NCI-H1436 (cell line): ENCODE results near the gene KRT222.

Experiments
- DNase-seq: peaks from one replicate; lab custom pipeline; 2025; lab: John Stamatoyannopoulos, UW

The KRT222 gene

GRCh38 chr17:40658396-40658795, 6.6 kb downstream of the KRT222 start:
- DNase-seq: no peak

- no peak for DNase-seq
These were observed 13.0 kb downstream of the KRT222 start for GRCh38 chr17:40651939-40652338.

DNA sequence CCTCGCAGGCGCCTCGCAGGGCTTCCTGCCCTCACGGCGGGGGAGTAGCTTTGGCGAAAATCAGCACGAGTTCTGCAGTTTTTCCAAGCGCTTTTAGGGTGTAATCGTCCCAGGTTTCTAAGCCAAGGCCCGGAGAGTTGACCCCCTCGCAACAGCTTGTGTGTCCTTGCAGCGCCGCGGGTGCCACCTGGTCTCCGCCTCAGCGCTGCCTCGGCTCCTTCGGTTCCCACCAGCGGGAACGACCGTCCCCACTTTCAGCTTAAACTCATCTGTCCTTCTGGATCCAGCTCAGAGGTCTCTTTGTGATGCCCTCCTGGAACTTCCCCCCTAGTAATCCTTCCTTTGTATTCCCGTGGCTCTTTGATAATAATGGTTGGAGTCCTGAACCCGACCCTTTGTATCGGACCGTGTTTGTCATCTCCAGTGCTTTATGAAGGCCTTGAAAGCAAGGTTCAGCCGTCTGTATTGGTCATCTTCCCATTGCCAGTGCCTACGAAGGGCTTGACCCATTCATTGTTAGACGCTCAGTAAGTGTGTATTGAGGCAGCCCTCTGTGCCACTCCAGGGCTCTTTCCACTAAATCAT, 16.5 kb downstream of the KRT222 start:
- DNase-seq: no peak

DNA sequence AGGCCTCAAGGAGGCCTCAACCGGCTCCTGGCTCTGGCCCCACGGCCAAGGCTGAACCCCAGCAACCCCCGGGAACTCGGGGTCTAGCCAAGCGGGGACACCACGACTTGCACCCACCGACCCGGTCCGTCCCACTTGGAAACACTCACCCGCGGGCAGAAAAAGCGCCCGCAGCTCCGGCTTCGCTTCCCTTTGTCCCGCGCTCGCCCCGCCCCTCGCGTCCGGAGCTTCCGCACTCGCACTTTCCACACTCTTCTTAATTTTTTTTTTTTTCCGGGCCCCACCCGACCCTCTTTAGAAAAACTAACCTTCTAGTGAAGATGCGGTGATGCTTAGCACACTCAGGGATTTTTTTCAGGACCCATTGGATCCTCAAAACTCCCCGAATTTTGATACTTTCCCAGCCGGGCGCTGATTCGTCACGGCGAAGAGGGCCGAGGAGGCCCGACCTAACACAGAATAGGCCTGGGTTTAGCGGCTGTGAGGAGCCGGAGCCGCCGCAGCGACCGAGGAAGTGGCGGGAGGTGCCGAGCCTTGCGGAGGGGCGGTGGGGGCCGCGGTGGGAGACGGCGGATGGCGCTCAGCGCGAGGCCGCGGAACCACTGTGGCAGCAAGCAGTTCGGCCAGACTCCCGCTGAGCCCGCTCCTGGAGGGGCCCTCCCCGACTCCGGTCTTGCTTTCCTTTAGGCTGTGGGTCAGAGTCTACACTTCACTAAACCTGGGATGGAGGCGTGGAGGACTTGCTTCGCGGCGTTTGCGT, 17.2 kb downstream of the KRT222 start, which contains the start of gene SMARCE1:
SMARCE1 (minus strand) TSS at position 195 of the 760 bp plus-strand sequence. CDS start 2,016 bp downstream, outside the sequence.
- peak; percentile 86 for DNase-seq

GRCh38 chr17:40646791-40647623, 18.0 kb downstream of the KRT222 start:
- DNase-seq: no peak

- DNase-seq: no peak
These were observed 19.0 kb downstream of the KRT222 start for GRCh38 chr17:40645943-40646342.

- DNase-seq: no peak
These were observed 19.7 kb downstream of the KRT222 start for GRCh38 chr17:40645291-40645690.

DNA sequence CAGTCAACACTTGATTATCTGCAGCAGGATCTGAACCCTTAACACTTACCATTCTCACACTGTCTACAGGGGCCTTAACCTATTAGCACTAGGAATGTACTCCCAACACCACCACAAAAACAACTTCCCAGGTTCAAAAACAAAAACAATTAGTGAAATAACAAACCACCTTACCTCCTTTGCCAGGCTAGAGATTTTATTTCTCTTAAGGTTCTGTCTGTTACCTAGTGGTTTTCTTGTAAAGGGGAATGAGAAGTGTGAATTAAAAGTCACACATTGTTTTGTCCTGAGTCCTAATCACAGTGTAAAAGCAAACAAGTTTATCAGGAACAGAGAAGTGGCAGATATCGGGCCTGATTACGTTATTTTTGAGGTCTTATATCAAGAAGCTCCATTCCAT, 27.0 kb downstream of the KRT222 start:
- DNase-seq: no peak

DNA sequence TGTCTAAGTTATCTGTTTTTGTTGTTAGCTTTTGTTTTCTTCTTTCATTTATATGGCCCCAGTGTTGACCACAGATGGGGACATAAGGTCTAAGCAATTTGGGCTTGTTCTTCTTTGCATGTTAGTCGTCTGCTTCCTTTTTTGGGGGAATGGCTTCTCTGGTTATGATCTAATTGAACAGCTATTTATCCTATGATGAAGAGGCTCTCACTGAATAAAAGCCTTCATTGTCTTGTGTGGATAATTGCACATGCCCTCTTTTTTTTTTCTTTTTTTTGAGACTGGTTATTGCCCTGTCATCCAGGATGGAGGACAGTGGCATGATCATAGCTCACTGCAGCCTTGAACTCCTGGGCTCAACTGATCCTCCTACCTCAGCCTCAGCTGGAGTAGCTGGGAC, 31.1 kb downstream of the KRT222 start:
- DNase-seq: no peak

DNA sequence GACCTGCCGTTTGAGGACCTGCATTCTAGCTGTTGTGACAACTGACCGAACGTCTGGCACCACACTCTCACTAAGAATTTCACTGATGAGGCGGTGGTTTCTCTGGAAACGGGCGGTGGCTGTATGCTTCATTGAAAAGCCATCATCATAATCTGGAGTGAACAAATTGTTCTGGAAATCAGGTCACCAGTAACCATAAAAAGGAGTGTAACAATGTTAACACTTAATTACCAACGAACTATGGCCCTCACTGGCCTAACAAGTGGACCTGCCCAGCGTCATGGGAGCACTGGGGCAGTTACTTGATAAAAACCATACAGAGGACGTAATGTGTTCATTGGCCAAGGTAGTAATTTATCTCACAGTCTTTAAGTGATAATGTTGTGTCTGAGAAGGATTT, 32.8 kb downstream of the KRT222 start:
- DNase-seq: no peak

DNA sequence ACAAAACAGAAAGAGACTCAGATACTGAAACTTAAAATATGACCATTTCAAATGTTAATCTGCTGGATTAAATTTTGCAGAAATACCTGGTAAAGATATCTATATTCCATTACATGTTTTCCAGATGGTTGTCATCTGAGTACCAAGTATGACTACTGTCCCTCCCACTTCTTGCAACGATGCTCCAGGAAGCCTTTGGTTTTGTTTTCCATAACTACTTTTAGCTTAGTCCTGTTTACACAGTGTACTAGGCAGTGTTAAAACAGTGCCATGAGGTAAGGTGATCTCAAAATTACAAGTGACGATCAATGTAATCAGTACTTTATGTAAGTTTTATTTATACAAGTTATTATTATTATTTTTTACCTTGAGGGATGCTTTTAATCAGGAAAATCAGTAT, 35.1 kb downstream of the KRT222 start:
- DNase-seq: no peak

DNA sequence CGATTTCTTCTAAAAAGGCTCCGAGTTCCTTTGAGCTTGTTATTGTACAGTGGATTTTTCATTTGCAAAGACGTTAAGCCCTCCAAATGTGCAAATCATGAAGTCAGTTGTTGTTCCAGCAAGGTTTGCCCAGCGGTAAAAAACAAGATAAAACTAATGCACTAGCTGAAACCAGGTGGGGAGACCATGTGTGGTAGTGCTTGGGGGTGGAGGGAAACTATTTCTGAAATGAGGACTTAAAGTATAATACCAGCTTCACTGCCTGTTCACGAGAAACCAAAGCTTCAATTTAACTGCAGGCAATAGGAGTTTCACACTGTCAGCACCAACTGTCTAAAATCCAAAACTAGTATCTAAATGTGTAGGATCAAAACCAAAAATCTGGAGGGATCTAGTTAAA, 39.7 kb downstream of the KRT222 start:
- no peak for DNase-seq

DNA sequence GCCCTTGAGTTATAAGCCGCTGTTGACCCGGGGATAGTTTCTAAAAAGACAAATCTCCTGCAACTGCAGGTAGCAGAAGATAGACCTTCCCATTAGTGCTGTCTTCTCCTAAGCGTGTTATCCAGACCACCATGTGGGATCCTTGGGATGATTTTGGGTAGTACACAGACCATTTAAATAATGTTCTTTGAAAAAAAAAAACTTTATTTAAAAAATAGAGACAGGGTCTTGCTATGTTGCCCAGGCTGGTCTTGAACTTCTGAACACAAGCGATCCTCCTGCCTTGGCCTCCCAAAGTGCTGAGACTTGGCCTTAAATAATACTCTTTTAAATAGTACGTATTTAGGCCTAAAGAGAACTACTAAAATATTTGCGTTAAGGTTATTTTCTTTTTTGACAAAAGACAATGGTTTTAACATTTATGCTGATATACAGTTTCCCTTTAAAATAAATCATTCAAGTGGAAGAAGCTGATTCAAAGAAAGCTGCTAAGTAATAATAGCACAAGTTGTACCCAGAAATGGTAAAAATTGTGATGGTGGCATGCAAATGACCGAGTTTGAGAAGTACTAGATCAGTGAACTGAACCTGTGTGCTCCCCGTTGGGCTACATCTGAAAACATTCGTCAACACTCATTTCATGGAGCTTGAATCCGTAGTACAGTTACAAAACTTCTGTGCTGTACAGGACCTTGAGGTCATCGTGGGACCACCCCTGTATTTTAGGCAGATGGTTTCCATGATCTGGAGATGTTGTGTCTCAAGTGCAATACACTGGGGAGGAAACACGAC, 41.4 kb downstream of the KRT222 start:
- DNase-seq: no peak

- DNase-seq: no peak
These were observed 42.5 kb downstream of the KRT222 start for GRCh38 chr17:40622509-40622928.

- DNase-seq: no peak
These were observed 43.4 kb downstream of the KRT222 start for GRCh38 chr17:40621578-40621977.

DNA sequence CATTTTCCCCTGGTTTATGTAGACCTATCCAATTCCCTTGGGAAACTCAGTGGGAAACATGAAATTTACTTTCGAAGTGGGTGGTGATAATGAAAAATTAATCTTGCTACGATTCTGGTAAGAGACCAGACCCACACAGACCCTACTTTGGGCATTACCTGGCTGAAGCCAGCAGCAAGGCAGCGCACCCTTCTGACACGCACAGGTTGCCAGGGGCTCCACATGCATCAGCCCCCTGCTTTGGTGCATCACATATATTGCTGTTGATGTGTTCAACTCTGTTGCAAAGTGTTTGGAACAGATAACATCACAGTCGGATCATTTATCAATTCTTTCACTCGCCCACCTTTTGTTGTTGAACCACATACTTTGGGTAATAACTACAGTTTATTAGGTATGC, 44.0 kb downstream of the KRT222 start:
- no peak for DNase-seq

DNA sequence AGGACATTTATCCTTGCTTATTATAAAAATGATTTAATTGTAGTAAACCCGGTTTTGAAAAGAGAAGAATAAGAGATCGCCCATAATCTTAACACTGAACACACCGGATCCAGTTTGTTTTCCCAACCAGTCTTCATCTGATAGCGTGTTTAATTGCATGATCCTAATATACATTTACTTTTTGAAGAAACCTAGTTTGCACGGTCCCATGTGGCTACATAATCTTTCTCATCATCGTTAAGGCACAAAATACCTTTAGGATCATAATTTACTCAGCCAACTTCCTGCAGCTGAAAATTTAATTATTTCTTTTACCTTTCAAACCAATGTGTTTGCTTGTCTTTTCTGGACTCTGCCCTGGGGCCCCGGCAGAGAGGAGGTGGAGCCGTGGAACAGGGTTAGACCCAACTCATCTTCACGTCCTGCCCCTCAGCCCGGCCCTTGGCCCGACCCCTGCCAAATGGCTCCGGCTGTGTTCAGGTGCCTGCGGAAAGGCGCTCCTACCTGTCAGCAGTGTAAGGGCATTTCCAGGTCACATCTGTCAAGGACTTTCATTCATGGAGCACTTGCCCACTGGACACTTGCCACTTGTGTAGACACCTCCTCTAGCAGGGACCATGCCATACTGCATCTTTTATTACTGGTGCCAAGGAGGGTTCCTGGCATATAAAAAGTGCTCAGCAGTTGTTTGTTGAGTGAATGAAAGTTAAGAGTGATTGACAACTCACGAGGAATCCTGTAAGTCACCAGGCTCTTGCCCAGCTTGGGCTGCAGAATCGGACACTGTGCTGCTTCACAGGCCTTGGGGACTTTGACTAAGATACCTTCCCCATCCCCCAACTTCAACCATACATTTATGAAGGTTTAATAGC, 46.0 kb downstream of the KRT222 start:
- no peak for DNase-seq

DNA sequence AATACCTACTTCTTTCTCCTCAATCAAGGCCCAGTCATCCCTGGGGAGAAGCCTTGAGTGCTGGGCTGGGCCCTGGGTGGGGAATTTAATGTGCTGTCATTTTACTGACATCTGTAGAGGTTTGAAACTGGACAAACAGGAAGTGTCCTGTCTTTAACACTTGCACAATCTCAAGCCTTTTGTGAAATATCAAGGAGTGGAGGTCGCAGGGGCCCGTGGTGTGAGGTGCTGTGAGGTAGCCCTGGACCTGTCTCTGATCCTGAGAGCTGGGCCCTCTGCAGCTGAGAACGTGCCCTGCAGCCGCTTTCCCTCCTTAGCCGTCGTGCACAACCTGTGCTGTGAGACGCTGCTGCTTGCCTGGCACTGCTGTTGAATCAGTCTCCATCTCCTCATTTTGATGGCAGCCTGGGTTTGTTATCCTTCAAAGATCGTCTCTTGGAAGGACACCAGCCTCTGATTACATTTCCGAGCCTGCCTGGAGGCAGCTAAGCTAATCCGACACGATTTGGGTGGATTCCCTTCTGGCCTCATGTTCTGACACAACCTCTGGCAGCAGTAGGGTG, 47.2 kb downstream of the KRT222 start:
- no peak for DNase-seq

GRCh38 chr17:40616592-40616991, 48.4 kb downstream of the KRT222 start:
- DNase-seq: no peak

- DNase-seq: no peak
These were observed 49.0 kb downstream of the KRT222 start for GRCh38 chr17:40615841-40616476.
